H1 (cell line): Measurements from ENCODE around the gene NCKAP1. TPM values are rescaled to one million over a fixed set of nuclear protein-coding genes. Genes with fewer than 3 reads are reported as not detected.

ENCODE experiments used
- CTCF ChIA-PET: fragments of 300-600 bp; sonication (Branson Sonifier 250); formaldehyde crosslinking; loops from one replicate; lab custom pipeline; 2021; ENCODE audit not compliant: partially characterized antibody; lab: Charles Lee
- POLR2A ChIA-PET: fragments of 300-600 bp; sonication (Branson Sonifier 250); formaldehyde crosslinking; loops from one replicate; lab custom pipeline; 2021; ENCODE audit warnings: inconsistent platforms; ENCODE audit not compliant: partially characterized antibody; lab: Charles Lee
- DNase-seq, 2 experiments: peaks; one replicate each; pipeline versions ENCODE4 v3.0.0 to v3.0.0-alpha.2; 2010 to 2022; ENCODE audit warnings: low spot score in 2 of 2, low read depth in 1 of 2, mixed read lengths in 1 of 2
- FAIRE-seq: peaks from 2 replicates; lab custom pipeline; 2011; peaks lifted over from hg19 to GRCh38; lab: Jason Lieb, UNC
- H2AFZ ChIP-seq: 2 replicates; pipeline ENCODE4 v1.8.1; 2012; ENCODE audit warnings: low read length, inconsistent platforms
- H2AK5ac ChIP-seq: 2 replicates; pipeline ENCODE4 v1.6.1; 2013; ENCODE audit warnings: low read depth, low read length
- H2BK120ac ChIP-seq: replicated peaks from 2 replicates; pipeline ENCODE3; 2013; ENCODE audit warnings: low read depth, low read length, inconsistent platforms
- H2BK12ac ChIP-seq: 2 replicates; pipeline ENCODE4 v1.6.1; 2013; ENCODE audit warnings: low read depth, low read length
- H2BK15ac ChIP-seq: 2 replicates; pipeline ENCODE4 v1.6.1; 2013; ENCODE audit warnings: low read length
- H2BK20ac ChIP-seq: 2 replicates; pipeline ENCODE4 v1.6.1; 2013; ENCODE audit warnings: low read length
- H2BK5ac ChIP-seq: 2 replicates; pipeline ENCODE4 v1.6.1; 2013; ENCODE audit warnings: low read depth, low read length
- H3K14ac ChIP-seq: 2 replicates; pipeline ENCODE4 v1.6.1; 2013; ENCODE audit warnings: inconsistent platforms; ENCODE audit not compliant: insufficient read length
- H3K18ac ChIP-seq: 2 replicates; pipeline ENCODE4 v1.6.1; 2013; ENCODE audit warnings: low read length; ENCODE audit errors: extremely low read depth
- H3K23ac ChIP-seq: 2 replicates; pipeline ENCODE4 v1.6.1; 2013; ENCODE audit warnings: inconsistent platforms; ENCODE audit not compliant: insufficient read length
- H3K23me2 ChIP-seq: 2 replicates; pipeline ENCODE4 v1.6.1; 2013; ENCODE audit warnings: low read depth, low read length
- H3K27ac ChIP-seq: 2 replicates; pipeline ENCODE4 v1.6.1; 2011; ENCODE audit warnings: low read depth, low read length, inconsistent platforms
- H3K27me3 ChIP-seq, 4 experiments: replicated peaks in 1 of 4; 1 replicate in 1 of 4; 2 replicates in 3 of 4; pipeline versions ENCODE4 v1.6.1 to v1.8.1; 2011 to 2013; ENCODE audit warnings: low read length in 3 of 4, mild to moderate bottlenecking in 3 of 4, inconsistent platforms in 2 of 4, mixed read lengths in 2 of 4, moderate library complexity in 1 of 4; ENCODE audit not compliant: control insufficient read depth in 3 of 4, insufficient read depth in 3 of 4; ENCODE audit errors: extremely low read depth in 1 of 4
- H3K36me3 ChIP-seq, 4 experiments: 2 replicates each; pipeline versions ENCODE4 v1.6.1 to v1.8.1; 2011 to 2013; ENCODE audit warnings: mild to moderate bottlenecking in 4 of 4, low read length in 3 of 4, moderate library complexity in 2 of 4, control low read depth in 1 of 4, inconsistent platforms in 1 of 4; ENCODE audit not compliant: insufficient read depth in 4 of 4, control insufficient read depth in 2 of 4
- H3K4ac ChIP-seq: replicated peaks from 2 replicates; pipeline ENCODE3; 2013; ENCODE audit warnings: low read length, low read depth, mixed read lengths, inconsistent platforms; ENCODE audit not compliant: insufficient read length
- H3K4me1 ChIP-seq, 4 experiments: replicated peaks in 1 of 4; 1 replicate in 1 of 4; 2 replicates in 3 of 4; pipeline versions ENCODE4 v1.6.1 to v1.8.1; 2011 to 2013; ENCODE audit warnings: low read length in 3 of 4, inconsistent platforms in 2 of 4, mixed read lengths in 1 of 4; ENCODE audit not compliant: insufficient read depth in 4 of 4, control insufficient read depth in 3 of 4
- H3K4me2 ChIP-seq, 2 experiments: 2 replicates each; pipeline versions ENCODE4 v1.6.1 to v1.8.1; 2011 to 2013; ENCODE audit warnings: low read depth in 2 of 2, low read length in 2 of 2, control low read depth in 1 of 2, inconsistent platforms in 1 of 2, mild to moderate bottlenecking in 1 of 2; ENCODE audit not compliant: insufficient read depth in 1 of 2
- H3K4me3 ChIP-seq, 4 experiments: fragments of 200-600, 300-600 bp in 1 of 4; sonication (generic), shearing (Covaris generic), sonication (Bioruptor Twin) in 1 of 4; 2 replicates each; pipeline versions ENCODE4 v1.5.1 to v1.8.1; 2011 to 2016; ENCODE audit warnings: low read length in 4 of 4, low read depth in 3 of 4, control low read depth in 2 of 4, inconsistent platforms in 2 of 4, mild to moderate bottlenecking in 2 of 4, mixed read lengths in 1 of 4, moderate library complexity in 1 of 4; ENCODE audit not compliant: insufficient read depth in 2 of 4; ENCODE audit errors: extremely low read depth in 1 of 4
- H3K56ac ChIP-seq: replicated peaks from 2 replicates; pipeline ENCODE3; 2013; ENCODE audit warnings: low read depth, mild to moderate bottlenecking, mixed read lengths, low read length, inconsistent platforms; ENCODE audit not compliant: insufficient read length
- H3K79me1 ChIP-seq: 2 replicates; pipeline ENCODE4 v1.6.1; 2013; ENCODE audit warnings: low read depth, low read length, control low read depth
- H3K79me2 ChIP-seq, 2 experiments: 2 replicates each; pipeline versions ENCODE4 v1.6.1 to v1.8.1; 2012 to 2013; ENCODE audit warnings: low read length in 2 of 2, mild to moderate bottlenecking in 2 of 2, inconsistent platforms in 1 of 2; ENCODE audit not compliant: insufficient read depth in 2 of 2, control insufficient read depth in 1 of 2
- H3K9ac ChIP-seq, 4 experiments: replicated peaks in 1 of 4; 1 replicate in 1 of 4; 2 replicates in 3 of 4; pipeline versions ENCODE4 v1.6.1 to v1.8.1; 2011 to 2013; ENCODE audit warnings: low read depth in 3 of 4, low read length in 3 of 4, control low read depth in 2 of 4, mild to moderate bottlenecking in 2 of 4, moderate library complexity in 2 of 4, inconsistent platforms in 1 of 4; ENCODE audit errors: extremely low read depth in 1 of 4
- H3K9me3 ChIP-seq, 2 experiments: 2 replicates each; pipeline versions ENCODE4 v1.6.1 to v1.8.1; 2012 to 2013; ENCODE audit warnings: mild to moderate bottlenecking in 2 of 2, moderate library complexity in 2 of 2, control low read depth in 1 of 2, inconsistent platforms in 1 of 2, low read depth in 1 of 2, low read length in 1 of 2, mixed read lengths in 1 of 2; ENCODE audit not compliant: insufficient read depth in 2 of 2
- H4K20me1 ChIP-seq, 2 experiments: replicated peaks in 1 of 2; 2 replicates each; pipeline versions ENCODE3 to v1.8.1; 2011 to 2013; ENCODE audit warnings: inconsistent platforms in 2 of 2, low read length in 2 of 2, mild to moderate bottlenecking in 1 of 2; ENCODE audit not compliant: insufficient read depth in 2 of 2, control insufficient read depth in 1 of 2
- H4K5ac ChIP-seq: 2 replicates; pipeline ENCODE4 v1.6.1; 2013; ENCODE audit warnings: low read length, low read depth, mixed read lengths, inconsistent platforms; ENCODE audit not compliant: insufficient read length
- H4K8ac ChIP-seq: 2 replicates; pipeline ENCODE4 v1.8.0; 2013; ENCODE audit warnings: mild to moderate bottlenecking, moderate library complexity, low read length, inconsistent platforms; ENCODE audit not compliant: insufficient read depth; ENCODE audit errors: extremely low read depth
- H4K91ac ChIP-seq: replicated peaks from 2 replicates; pipeline ENCODE3; 2013; ENCODE audit warnings: low read length, mixed read lengths, inconsistent platforms; ENCODE audit not compliant: insufficient read length
- CTBP2 ChIP-seq: IDR thresholded peaks from 2 replicates; pipeline ENCODE4 v1.7.0; 2011; ENCODE audit warnings: borderline replicate concordance, mild to moderate bottlenecking, moderate library complexity, mixed read lengths, low read length; ENCODE audit not compliant: insufficient read depth, insufficient read length
- JUND ChIP-seq: IDR thresholded peaks from 2 replicates; pipeline ENCODE4 v1.6.1; 2011; ENCODE audit warnings: mild to moderate bottlenecking, improper control_type of control experiment, low read length
- MAFK ChIP-seq: IDR thresholded peaks from 2 replicates; pipeline ENCODE4 v1.6.1; 2012; ENCODE audit warnings: low read depth, mild to moderate bottlenecking, improper control_type of control experiment, low read length
- NANOG ChIP-seq: IDR thresholded peaks from 2 replicates; pipeline ENCODE4 v1.6.1; 2011; ENCODE audit warnings: low read length, low read depth, mild to moderate bottlenecking, inconsistent platforms; ENCODE audit not compliant: insufficient read depth, poor library complexity, severe bottlenecking
- POLR2A ChIP-seq, 2 experiments: IDR thresholded peaks; 1 replicate in 1 of 2; 2 replicates in 1 of 2; pipeline ENCODE4 v1.6.1; 2011; ENCODE audit warnings: low read depth in 2 of 2, low read length in 2 of 2, mild to moderate bottlenecking in 2 of 2; ENCODE audit errors: control extremely low read depth in 1 of 2
- SIN3A ChIP-seq, 2 experiments: IDR thresholded peaks in 1 of 2; conservative IDR thresholded peaks in 1 of 2; 2 replicates each; pipeline ENCODE4 v1.6.1; 2011 to 2012; ENCODE audit warnings: low read length in 2 of 2, improper control_type of control experiment in 1 of 2, low read depth in 1 of 2, mild to moderate bottlenecking in 1 of 2
- TBP ChIP-seq: IDR thresholded peaks from 2 replicates; pipeline ENCODE4 v1.6.1; 2011; ENCODE audit warnings: low read depth, low read length, improper control_type of control experiment
- TCF12 ChIP-seq: IDR thresholded peaks from 2 replicates; pipeline ENCODE4 v1.6.1; 2011; ENCODE audit warnings: low read depth, mild to moderate bottlenecking, low read length
- ZNF274 ChIP-seq: IDR thresholded peaks from 2 replicates; pipeline ENCODE4 v1.7.0; 2012; ENCODE audit warnings: low read length, borderline replicate concordance; ENCODE audit errors: extremely low read depth
- whole genome bisulfite sequencing, 2 experiments: shearing (Covaris generic) in 1 of 2; methylation state at CpG; one replicate each; pipeline versions ENCODE4 v1.1.6 to v1.1.7; 2013 to 2015; ENCODE audit warnings: low lambda C conversion rate in 2 of 2, mixed read lengths in 2 of 2, inconsistent platforms in 1 of 2, low coverage in 1 of 2, missing lambda C conversion rate in 1 of 2; ENCODE audit not compliant: insufficient replicate concordance in 2 of 2, insufficient coverage in 1 of 2, insufficient read length in 1 of 2; ENCODE audit errors: extremely low coverage in 1 of 2, missing lambda C conversion rate in 1 of 2; 5-methylcytosine and 5-hydroxymethylcytosine counted together
- polyA plus RNA-seq, 7 experiments: library from polyadenylated mRNA; depleted of rRNA in 3 of 7; stranded (reverse) in 5 of 7; unstranded in 2 of 7; fragments of >200 nt in 5 of 7; fragments of 200-250 nt in 2 of 7; gene quantifications; 1 replicate in 5 of 7; 2 replicates in 1 of 7; 4 replicates in 1 of 7; pipeline versions ENCODE4 v1.2.1 to v1.2.3, GENCODE V29; 2011 to 2013; ENCODE audit warnings: missing spikeins in 2 of 7, mixed read lengths in 2 of 7
- total RNA-seq: library from RNA; stranded (reverse); fragmentation: NEBNext Ultra II Directional; extraction: Animal tissue kit (Norgen Biotek cat#: 25700); gene quantifications from 2 replicates; pipeline ENCODE4 v1.2.1, GENCODE V29; 2021

The NCKAP1 gene
- total and polyA plus RNA-seq, 2 of the 8 experiments (the other 6 are each of a cell fraction or from before 2014, with no cell fraction given): 90.8 to 173 TPM

DNA sequence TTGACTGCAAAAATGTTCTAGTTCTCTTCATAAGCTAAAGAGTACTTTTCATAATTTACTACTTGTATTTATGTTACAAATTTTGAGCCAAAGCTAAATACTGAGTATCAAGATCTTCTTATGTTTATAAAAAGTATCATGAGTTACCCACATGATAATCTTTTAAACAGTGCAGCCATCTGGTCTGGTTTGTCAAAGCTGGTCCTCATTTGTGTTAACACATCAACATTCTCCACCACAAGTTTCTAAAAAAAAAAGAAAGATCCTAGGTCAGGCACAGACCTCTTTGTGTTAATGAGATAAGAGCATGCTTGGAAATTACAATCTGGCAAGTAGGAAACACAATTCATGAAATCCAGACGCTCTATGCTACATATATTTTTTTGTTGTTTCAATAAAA, 96.3 kb downstream of the NCKAP1 start:
- Histone ChIP-seq H3K23me2 (no peaks in the 10 kb centered on the region), H2AFZ (no peak overlapping the region), H3K9ac (no peak overlapping the region), H3K4me3 (no peak overlapping the region), H3K9me3 (no peaks in the 10 kb centered on the region), H2AK5ac (no peak overlapping the region), H2BK5ac (no peak overlapping the region), H4K5ac (no peak overlapping the region), H3K4me2 (no peak overlapping the region), H3K4me1 (no peaks in the 10 kb centered on the region), H3K4ac (no peak overlapping the region), H3K79me1 (no peaks in the 10 kb centered on the region), H4K91ac (no peak overlapping the region), H3K56ac (no peak overlapping the region), H3K79me2 (no peaks in the 10 kb centered on the region), H3K27ac (no peak overlapping the region), H3K14ac (no peak overlapping the region), H3K27me3 (no peaks in the 10 kb centered on the region), H4K8ac (no peak overlapping the region), H3K36me3 (peaks cover 3 to 54% (median 4%) of the 10 kb centered on the region in 4 experiments; a peak in 5 of 8 replicates), H2BK20ac (no peak overlapping the region), H3K18ac (no peak overlapping the region), H2BK15ac (no peak overlapping the region), H4K20me1 (no peaks in the 10 kb centered on the region), H3K23ac (no peak overlapping the region), H2BK12ac (no peak overlapping the region), H2BK120ac (no peak overlapping the region)
- no peak for TF ChIP-seq POLR2A (IDR thresholded peaks at IDR 0.05; ENCODE audit: control extremely low read depth in 1 of 2, low read depth in 2 of 2, low read length in 2 of 2)
- no peak for TF ChIP-seq MAFK
- TF ChIP-seq CTBP2: no peak
- TF ChIP-seq TBP: no peak
- no peak for TF ChIP-seq ZNF274
- TF ChIP-seq JUND: no peak
- no peak for TF ChIP-seq NANOG
- TF ChIP-seq TCF12: no peak
- no peak for TF ChIP-seq SIN3A (conservative IDR thresholded peaks at IDR 0.05 in 1 of 2, IDR thresholded peaks at IDR 0.05 in 1 of 2; ENCODE audit: low read depth in 1 of 2, low read length in 2 of 2)
- DNase-seq (no peak), FAIRE-seq (no peak)
- ChIA-PET CTCF (interaction anchor here (0.7 to 0.8 kb wide), 2 partner anchors 157 to 1844 kb away, joined by 3 to 7 read pairs; no protein-coding TSS in a partner anchor), POLR2A (no interaction called here)
- 92% methylated on average over 1 of the region's 1 CpG; no CpG with 5 or more reads in 1 of the 2 experiments for WGBS, 2 experiments
